Upper lobe of left lung (tissue), 4 donors: ENCODE data around the gene NAAA.
A peak's percentile ranks its signal among the peaks of the same experiment; 100 is the strongest.

ENCODE experiments used
- CTCF ChIP-seq, 6 experiments: fragments of 450-650 bp in 4 of 6; fragments of 200-600 bp in 2 of 6; sonication (generic) in 2 of 6; IDR thresholded peaks; one replicate each; pipeline ENCODE4 v1.5.1; 2016 to 2019; ENCODE audit warnings: antibody characterized with exemption in 6 of 6
- POLR2A ChIP-seq, 4 donors: fragments of 450-650 bp; IDR thresholded peaks; one replicate each; pipeline ENCODE4 v1.5.1; 2016 to 2017; ENCODE audit warnings: antibody characterized with exemption in 4 of 4, mild to moderate bottlenecking in 2 of 4
- POLR2AphosphoS5 ChIP-seq, 2 donors: sonication (generic); formaldehyde crosslinking; IDR thresholded peaks; one replicate each; pipeline ENCODE4 v1.5.1; 2017; ENCODE audit warnings: antibody characterized with exemption in 2 of 2

GRCh38 chr4:75940692-75941253 is at the start of gene NAAA:
- peak in 4 of 6 experiments; percentile 41 to 45 (median 43) for TF ChIP-seq CTCF (IDR thresholded peaks at IDR 0.05)
- peak; percentile 10 to 47 for TF ChIP-seq POLR2AphosphoS5 (IDR thresholded peaks at IDR 0.05)
- TF ChIP-seq POLR2A (IDR thresholded peaks at IDR 0.05) = peak in 1 of 4 donors; percentile 74
